H1 (cell line): ENCODE results near the gene TRIML2. TPM values are rescaled to one million over a fixed set of nuclear protein-coding genes. Genes with fewer than 3 reads are reported as not detected.
A peak's percentile ranks its signal among the peaks of the same experiment; 100 is the strongest.

Experiments used
- CTCF ChIA-PET: fragments of 300-600 bp; sonication (Branson Sonifier 250); formaldehyde crosslinking; loops from one replicate; lab custom pipeline; 2021; ENCODE audit not compliant: partially characterized antibody; lab: Charles Lee
- POLR2A ChIA-PET: fragments of 300-600 bp; sonication (Branson Sonifier 250); formaldehyde crosslinking; loops from one replicate; lab custom pipeline; 2021; ENCODE audit warnings: inconsistent platforms; ENCODE audit not compliant: partially characterized antibody; lab: Charles Lee
- DNase-seq, 2 experiments: peaks; one replicate each; pipeline versions ENCODE4 v3.0.0 to v3.0.0-alpha.2; 2010 to 2022; ENCODE audit warnings: low spot score in 2 of 2, low read depth in 1 of 2, mixed read lengths in 1 of 2
- FAIRE-seq: peaks from 2 replicates; lab custom pipeline; 2011; peaks lifted over from hg19 to GRCh38; lab: Jason Lieb, UNC
- H2AFZ ChIP-seq: 2 replicates; pipeline ENCODE4 v1.8.1; 2012; ENCODE audit warnings: low read length, inconsistent platforms
- H2AK5ac ChIP-seq: 2 replicates; pipeline ENCODE4 v1.6.1; 2013; ENCODE audit warnings: low read depth, low read length
- H2BK120ac ChIP-seq: replicated peaks from 2 replicates; pipeline ENCODE3; 2013; ENCODE audit warnings: low read depth, low read length, inconsistent platforms
- H2BK12ac ChIP-seq: 2 replicates; pipeline ENCODE4 v1.6.1; 2013; ENCODE audit warnings: low read depth, low read length
- H2BK15ac ChIP-seq: 2 replicates; pipeline ENCODE4 v1.6.1; 2013; ENCODE audit warnings: low read length
- H2BK20ac ChIP-seq: 2 replicates; pipeline ENCODE4 v1.6.1; 2013; ENCODE audit warnings: low read length
- H2BK5ac ChIP-seq: 2 replicates; pipeline ENCODE4 v1.6.1; 2013; ENCODE audit warnings: low read depth, low read length
- H3K14ac ChIP-seq: 2 replicates; pipeline ENCODE4 v1.6.1; 2013; ENCODE audit warnings: inconsistent platforms; ENCODE audit not compliant: insufficient read length
- H3K18ac ChIP-seq: 2 replicates; pipeline ENCODE4 v1.6.1; 2013; ENCODE audit warnings: low read length; ENCODE audit errors: extremely low read depth
- H3K23ac ChIP-seq: 2 replicates; pipeline ENCODE4 v1.6.1; 2013; ENCODE audit warnings: inconsistent platforms; ENCODE audit not compliant: insufficient read length
- H3K23me2 ChIP-seq: 2 replicates; pipeline ENCODE4 v1.6.1; 2013; ENCODE audit warnings: low read depth, low read length
- H3K27ac ChIP-seq: 2 replicates; pipeline ENCODE4 v1.6.1; 2011; ENCODE audit warnings: low read depth, low read length, inconsistent platforms
- H3K27me3 ChIP-seq, 4 experiments: replicated peaks in 1 of 4; 1 replicate in 1 of 4; 2 replicates in 3 of 4; pipeline versions ENCODE4 v1.6.1 to v1.8.1; 2011 to 2013; ENCODE audit warnings: low read length in 3 of 4, mild to moderate bottlenecking in 3 of 4, inconsistent platforms in 2 of 4, mixed read lengths in 2 of 4, moderate library complexity in 1 of 4; ENCODE audit not compliant: control insufficient read depth in 3 of 4, insufficient read depth in 3 of 4; ENCODE audit errors: extremely low read depth in 1 of 4
- H3K36me3 ChIP-seq, 4 experiments: 2 replicates each; pipeline versions ENCODE4 v1.6.1 to v1.8.1; 2011 to 2013; ENCODE audit warnings: mild to moderate bottlenecking in 4 of 4, low read length in 3 of 4, moderate library complexity in 2 of 4, control low read depth in 1 of 4, inconsistent platforms in 1 of 4; ENCODE audit not compliant: insufficient read depth in 4 of 4, control insufficient read depth in 2 of 4
- H3K4ac ChIP-seq: replicated peaks from 2 replicates; pipeline ENCODE3; 2013; ENCODE audit warnings: low read length, low read depth, mixed read lengths, inconsistent platforms; ENCODE audit not compliant: insufficient read length
- H3K4me1 ChIP-seq, 4 experiments: replicated peaks in 1 of 4; 1 replicate in 1 of 4; 2 replicates in 3 of 4; pipeline versions ENCODE4 v1.6.1 to v1.8.1; 2011 to 2013; ENCODE audit warnings: low read length in 3 of 4, inconsistent platforms in 2 of 4, mixed read lengths in 1 of 4; ENCODE audit not compliant: insufficient read depth in 4 of 4, control insufficient read depth in 3 of 4
- H3K4me2 ChIP-seq, 2 experiments: 2 replicates each; pipeline versions ENCODE4 v1.6.1 to v1.8.1; 2011 to 2013; ENCODE audit warnings: low read depth in 2 of 2, low read length in 2 of 2, control low read depth in 1 of 2, inconsistent platforms in 1 of 2, mild to moderate bottlenecking in 1 of 2; ENCODE audit not compliant: insufficient read depth in 1 of 2
- H3K4me3 ChIP-seq, 4 experiments: fragments of 200-600, 300-600 bp in 1 of 4; sonication (generic), shearing (Covaris generic), sonication (Bioruptor Twin) in 1 of 4; 2 replicates each; pipeline versions ENCODE4 v1.5.1 to v1.8.1; 2011 to 2016; ENCODE audit warnings: low read length in 4 of 4, low read depth in 3 of 4, control low read depth in 2 of 4, inconsistent platforms in 2 of 4, mild to moderate bottlenecking in 2 of 4, mixed read lengths in 1 of 4, moderate library complexity in 1 of 4; ENCODE audit not compliant: insufficient read depth in 2 of 4; ENCODE audit errors: extremely low read depth in 1 of 4
- H3K56ac ChIP-seq: replicated peaks from 2 replicates; pipeline ENCODE3; 2013; ENCODE audit warnings: low read depth, mild to moderate bottlenecking, mixed read lengths, low read length, inconsistent platforms; ENCODE audit not compliant: insufficient read length
- H3K79me1 ChIP-seq: 2 replicates; pipeline ENCODE4 v1.6.1; 2013; ENCODE audit warnings: low read depth, low read length, control low read depth
- H3K79me2 ChIP-seq, 2 experiments: 2 replicates each; pipeline versions ENCODE4 v1.6.1 to v1.8.1; 2012 to 2013; ENCODE audit warnings: low read length in 2 of 2, mild to moderate bottlenecking in 2 of 2, inconsistent platforms in 1 of 2; ENCODE audit not compliant: insufficient read depth in 2 of 2, control insufficient read depth in 1 of 2
- H3K9ac ChIP-seq, 4 experiments: replicated peaks in 1 of 4; 1 replicate in 1 of 4; 2 replicates in 3 of 4; pipeline versions ENCODE4 v1.6.1 to v1.8.1; 2011 to 2013; ENCODE audit warnings: low read depth in 3 of 4, low read length in 3 of 4, control low read depth in 2 of 4, mild to moderate bottlenecking in 2 of 4, moderate library complexity in 2 of 4, inconsistent platforms in 1 of 4; ENCODE audit errors: extremely low read depth in 1 of 4
- H3K9me3 ChIP-seq, 2 experiments: 2 replicates each; pipeline versions ENCODE4 v1.6.1 to v1.8.1; 2012 to 2013; ENCODE audit warnings: mild to moderate bottlenecking in 2 of 2, moderate library complexity in 2 of 2, control low read depth in 1 of 2, inconsistent platforms in 1 of 2, low read depth in 1 of 2, low read length in 1 of 2, mixed read lengths in 1 of 2; ENCODE audit not compliant: insufficient read depth in 2 of 2
- H4K20me1 ChIP-seq, 2 experiments: replicated peaks in 1 of 2; 2 replicates each; pipeline versions ENCODE3 to v1.8.1; 2011 to 2013; ENCODE audit warnings: inconsistent platforms in 2 of 2, low read length in 2 of 2, mild to moderate bottlenecking in 1 of 2; ENCODE audit not compliant: insufficient read depth in 2 of 2, control insufficient read depth in 1 of 2
- H4K5ac ChIP-seq: 2 replicates; pipeline ENCODE4 v1.6.1; 2013; ENCODE audit warnings: low read length, low read depth, mixed read lengths, inconsistent platforms; ENCODE audit not compliant: insufficient read length
- H4K8ac ChIP-seq: 2 replicates; pipeline ENCODE4 v1.8.0; 2013; ENCODE audit warnings: mild to moderate bottlenecking, moderate library complexity, low read length, inconsistent platforms; ENCODE audit not compliant: insufficient read depth; ENCODE audit errors: extremely low read depth
- H4K91ac ChIP-seq: replicated peaks from 2 replicates; pipeline ENCODE3; 2013; ENCODE audit warnings: low read length, mixed read lengths, inconsistent platforms; ENCODE audit not compliant: insufficient read length
- BRCA1 ChIP-seq: IDR thresholded peaks from 2 replicates; pipeline ENCODE4 v1.6.1; 2012; ENCODE audit warnings: low read depth, low read length, improper control_type of control experiment
- CHD1 ChIP-seq: IDR thresholded peaks from 2 replicates; pipeline ENCODE4 v1.6.1; 2012; ENCODE audit warnings: low read depth, low read length, improper control_type of control experiment
- CREB1 ChIP-seq: IDR thresholded peaks from 2 replicates; pipeline ENCODE4 v1.6.1; 2012; ENCODE audit warnings: inconsistent platforms
- E2F6 ChIP-seq: IDR thresholded peaks from 2 replicates; pipeline ENCODE4 v1.6.1; 2012; ENCODE audit warnings: inconsistent platforms
- EZH2 ChIP-seq: fragments of 200-600 bp; sonication (generic); IDR thresholded peaks from 2 replicates; pipeline ENCODE4 v1.7.1; 2012; ENCODE audit warnings: low read depth, mild to moderate bottlenecking, moderate library complexity, low read length, inconsistent platforms; ENCODE audit not compliant: severe bottlenecking
- GTF2F1 ChIP-seq: IDR thresholded peaks from 2 replicates; pipeline ENCODE4 v1.6.1; 2012; ENCODE audit warnings: low read depth, low read length, improper control_type of control experiment, borderline replicate concordance
- MAFK ChIP-seq: IDR thresholded peaks from 2 replicates; pipeline ENCODE4 v1.6.1; 2012; ENCODE audit warnings: low read depth, mild to moderate bottlenecking, improper control_type of control experiment, low read length
- RAD21 ChIP-seq, 2 experiments: IDR thresholded peaks in 1 of 2; conservative IDR thresholded peaks in 1 of 2; 2 replicates each; pipeline ENCODE4 v1.6.1; 2011; ENCODE audit warnings: low read depth in 2 of 2, low read length in 2 of 2, improper control_type of control experiment in 1 of 2, inconsistent platforms in 1 of 2, mild to moderate bottlenecking in 1 of 2, moderate library complexity in 1 of 2
- SRF ChIP-seq: IDR thresholded peaks from 2 replicates; pipeline ENCODE4 v1.6.1; 2011; ENCODE audit warnings: mild to moderate bottlenecking, low read depth, low read length, moderate library complexity
- SUZ12 ChIP-seq: fragments of 200-600 bp; sonication (generic); IDR thresholded peaks from 2 replicates; pipeline ENCODE4 v1.6.1; 2012; ENCODE audit warnings: mild to moderate bottlenecking, inconsistent platforms, low read length, moderate library complexity, mixed read lengths
- USF2 ChIP-seq: IDR thresholded peaks from 2 replicates; pipeline ENCODE4 v1.6.1; 2011; ENCODE audit warnings: low read length, improper control_type of control experiment
- YY1 ChIP-seq: IDR thresholded peaks from 2 replicates; pipeline ENCODE4 v1.6.1; 2011; ENCODE audit warnings: low read depth, mild to moderate bottlenecking, low read length
- WGBS, 2 experiments: shearing (Covaris generic) in 1 of 2; methylation state at CpG; one replicate each; pipeline versions ENCODE4 v1.1.6 to v1.1.7; 2013 to 2015; ENCODE audit warnings: low lambda C conversion rate in 2 of 2, mixed read lengths in 2 of 2, inconsistent platforms in 1 of 2, low coverage in 1 of 2, missing lambda C conversion rate in 1 of 2; ENCODE audit not compliant: insufficient replicate concordance in 2 of 2, insufficient coverage in 1 of 2, insufficient read length in 1 of 2; ENCODE audit errors: extremely low coverage in 1 of 2, missing lambda C conversion rate in 1 of 2; 5-methylcytosine and 5-hydroxymethylcytosine counted together
- polyA plus RNA-seq, 7 experiments: library from polyadenylated mRNA; depleted of rRNA in 3 of 7; stranded (reverse) in 5 of 7; unstranded in 2 of 7; fragments of >200 nt in 5 of 7; fragments of 200-250 nt in 2 of 7; gene quantifications; 1 replicate in 5 of 7; 2 replicates in 1 of 7; 4 replicates in 1 of 7; pipeline versions ENCODE4 v1.2.1 to v1.2.3, GENCODE V29; 2011 to 2013; ENCODE audit warnings: missing spikeins in 2 of 7, mixed read lengths in 2 of 7
- total RNA-seq: library from RNA; stranded (reverse); fragmentation: NEBNext Ultra II Directional; extraction: Animal tissue kit (Norgen Biotek cat#: 25700); gene quantifications from 2 replicates; pipeline ENCODE4 v1.2.1, GENCODE V29; 2021

The TRIML2 gene
- total and polyA plus RNA-seq, 2 of the 8 experiments (the other 6 are each of a cell fraction or from before 2014, with no cell fraction given) = 28.1 to 59.2 TPM

- no peak overlapping the region for H3K9ac ChIP-seq
- peak overlapping the region; percentile 64; the same call in 1 of the 2 replicates for H2BK12ac ChIP-seq
- H3K4me3 ChIP-seq = no peak overlapping the region
- peaks cover 2% of the 10 kb centered on the region; the same call in 1 of the 2 replicates for H3K23me2 ChIP-seq
- no peak overlapping the region for H3K23ac ChIP-seq
- no peaks in the 10 kb centered on the region for H3K4me1 ChIP-seq
- CTCF ChIA-PET = interaction anchor here (0.5 to 1.8 kb wide), 2 partner anchors 9 to 1821 kb away, joined by 4 to 6 read pairs; no protein-coding TSS in a partner anchor
- 85% methylated on average over 19 of the region's 19 CpGs; no CpG with 5 or more reads in 1 of the 2 experiments for WGBS, 2 experiments
- 0 out of 2 replicates have a peak overlapping the region, but pooled peaks have one; percentile 43 for H2BK20ac ChIP-seq
- H4K8ac ChIP-seq = no peak overlapping the region
- H3K36me3 ChIP-seq = no peaks in the 10 kb centered on the region
- no peak for FAIRE-seq
- H3K27me3 ChIP-seq = no peaks in the 10 kb centered on the region
- H3K79me2 ChIP-seq = no peaks in the 10 kb centered on the region
- no peak overlapping the region for H3K4ac ChIP-seq
- H2AFZ ChIP-seq = 0 out of 2 replicates have a peak overlapping the region, but pooled peaks have one; percentile 11
- no peaks in the 10 kb centered on the region for H3K79me1 ChIP-seq
- H2BK15ac ChIP-seq = 0 out of 2 replicates have a peak overlapping the region, but pooled peaks have one; percentile 4
- no peak overlapping the region for H3K18ac ChIP-seq
- H4K91ac ChIP-seq = no peak overlapping the region
- no peaks in the 10 kb centered on the region for H4K20me1 ChIP-seq
- DNase-seq = no peak
- no peak overlapping the region; the same call in 1 of the 2 replicates for H2BK5ac ChIP-seq
- no peak overlapping the region for H3K27ac ChIP-seq
- no peak overlapping the region for H2BK120ac ChIP-seq
- no peak overlapping the region for H3K56ac ChIP-seq
- no peak overlapping the region for H3K4me2 ChIP-seq
- H4K5ac ChIP-seq = no peak overlapping the region
- H2AK5ac ChIP-seq = no peak overlapping the region
- POLR2A ChIA-PET = interaction anchor here (0.8 kb wide), 1 partner anchor 134 kb away, joined by 4 read pairs; no protein-coding TSS in a partner anchor
- no peaks in the 10 kb centered on the region for H3K9me3 ChIP-seq
- no peak overlapping the region for H3K14ac ChIP-seq
- no peak for TF ChIP-seq EZH2
- no peak for TF ChIP-seq MAFK
- no peak for TF ChIP-seq YY1
- no peak for TF ChIP-seq BRCA1
- TF ChIP-seq USF2 = no peak
- no peak for TF ChIP-seq GTF2F1
- TF ChIP-seq CHD1 = no peak
- no peak for TF ChIP-seq SRF
- TF ChIP-seq CREB1 = no peak
- no peak for TF ChIP-seq SUZ12
- TF ChIP-seq E2F6 = no peak
- TF ChIP-seq RAD21 (IDR thresholded peaks at IDR 0.05 in 1 of 2, conservative IDR thresholded peaks at IDR 0.05 in 1 of 2; ENCODE audit: low read depth in 2 of 2, low read length in 2 of 2) = no peak
Measured at GRCh38 chr4:188139671-188140070, 30.3 kb upstream of the TRIML2 start.
